IMR-90 (cell line): Measurements from ENCODE around the gene EMP1. TPM values are rescaled to one million over a fixed set of nuclear protein-coding genes. Genes with fewer than 3 reads are reported as not detected.
A peak's percentile ranks its signal among the peaks of the same experiment; 100 is the strongest.

Experiments used
- ATAC-seq: fragments of 200-7000 bp; cut with Tn5 transposase; 2 replicates; pipeline ENCODE4 v1.9.1; 2020; ENCODE audit warnings: low read depth, mild to moderate bottlenecking, moderate library complexity
- BruUV-seq: library from RNA; stranded (reverse); fragments of 400-500 nt; replicated peaks from 2 replicates; lab custom pipeline; 2021; lab: Mats Ljungman, UMichigan
- CTCF ChIA-PET: fragments of 300-600 bp; formaldehyde crosslinking; extraction: SDS; loops from one replicate; lab custom pipeline; 2021; ENCODE audit warnings: antibody characterized with exemption; lab: Yijun Ruan, JAX
- POLR2A ChIA-PET: fragments of 300-600 bp; sonication (Branson Sonifier 250); formaldehyde crosslinking; loops from one replicate; lab custom pipeline; 2022; ENCODE audit warnings: antibody characterized with exemption; ENCODE audit not compliant: unreplicated experiment; lab: Charles Lee
- DNase-seq: peaks from one replicate; pipeline ENCODE4 v3.0.0; 2013
- H2AFZ ChIP-seq: replicated peaks from 2 replicates; pipeline ENCODE3; 2013; ENCODE audit warnings: low read length, mild to moderate bottlenecking; ENCODE audit not compliant: poor library complexity
- H2AK5ac ChIP-seq: 2 replicates; pipeline ENCODE4 v1.6.1; 2013; ENCODE audit warnings: low read depth, low read length, inconsistent platforms
- H2AK9ac ChIP-seq: replicated peaks from 2 replicates; pipeline ENCODE3; 2013; ENCODE audit warnings: mild to moderate bottlenecking, low read depth, low read length, moderate library complexity; ENCODE audit not compliant: poor library complexity
- H2BK120ac ChIP-seq: 2 replicates; pipeline ENCODE4 v1.6.1; 2013; ENCODE audit warnings: low read depth, low read length, inconsistent platforms
- H2BK15ac ChIP-seq: 3 replicates; pipeline ENCODE4 v1.6.1; 2013; ENCODE audit warnings: low read depth, low read length, inconsistent platforms
- H2BK20ac ChIP-seq: 2 replicates; pipeline ENCODE4 v1.6.1; 2013; ENCODE audit warnings: low read depth, mild to moderate bottlenecking, inconsistent platforms, low read length, moderate library complexity
- H2BK5ac ChIP-seq: 2 replicates; pipeline ENCODE4 v1.6.1; 2013; ENCODE audit warnings: mild to moderate bottlenecking, low read depth, low read length, inconsistent platforms; ENCODE audit not compliant: poor library complexity, severe bottlenecking
- H3K14ac ChIP-seq: replicated peaks from 2 replicates; pipeline ENCODE4 v1.6.1; 2013; ENCODE audit warnings: low read depth, low read length, inconsistent platforms
- H3K18ac ChIP-seq: 2 replicates; pipeline ENCODE4 v1.6.1; 2013; ENCODE audit warnings: low read depth, low read length, control low read depth
- H3K23ac ChIP-seq: 2 replicates; pipeline ENCODE4 v1.6.1; 2013; ENCODE audit warnings: low read depth, low read length, inconsistent platforms
- H3K27ac ChIP-seq: 2 replicates; pipeline ENCODE4 v1.5.1; 2013; ENCODE audit warnings: mild to moderate bottlenecking, control low read depth, low read length; ENCODE audit not compliant: insufficient read depth
- H3K27me3 ChIP-seq: 2 replicates; pipeline ENCODE4 v1.6.1; 2013; ENCODE audit warnings: low read length; ENCODE audit not compliant: control insufficient read depth, insufficient read depth
- H3K36me3 ChIP-seq: 2 replicates; pipeline ENCODE4 v1.6.1; 2013; ENCODE audit warnings: low read length, mixed read lengths; ENCODE audit not compliant: control insufficient read depth, insufficient read depth
- H3K4ac ChIP-seq: 2 replicates; pipeline ENCODE4 v1.6.1; 2013; ENCODE audit warnings: low read depth, low read length, inconsistent platforms
- H3K4me1 ChIP-seq: 2 replicates; pipeline ENCODE4 v1.6.1; 2013; ENCODE audit warnings: low read length, mixed read lengths; ENCODE audit not compliant: control insufficient read depth, insufficient read depth
- H3K4me2 ChIP-seq: 2 replicates; pipeline ENCODE4 v1.6.1; 2013; ENCODE audit warnings: low read depth, mild to moderate bottlenecking, control low read depth, low read length, moderate library complexity
- H3K4me3 ChIP-seq: 2 replicates; pipeline ENCODE4 v1.5.1; 2013; ENCODE audit warnings: low read depth, mild to moderate bottlenecking, control low read depth, low read length, moderate library complexity; ENCODE audit not compliant: insufficient read depth
- H3K56ac ChIP-seq: 2 replicates; pipeline ENCODE4 v1.6.1; 2013; ENCODE audit warnings: low read length, inconsistent platforms; ENCODE audit not compliant: insufficient read depth; ENCODE audit errors: extremely low read depth
- H3K79me1 ChIP-seq, 2 experiments: 2 replicates each; pipeline ENCODE4 v1.6.1; 2013; ENCODE audit warnings: low read length in 2 of 2, inconsistent platforms in 1 of 2, low read depth in 1 of 2
- H3K9ac ChIP-seq: 2 replicates; pipeline ENCODE4 v1.6.1; 2013; ENCODE audit warnings: low read depth, low read length, control low read depth
- H3K9me1 ChIP-seq: 2 replicates; pipeline ENCODE4 v1.6.1; 2013; ENCODE audit warnings: low read length, inconsistent platforms; ENCODE audit not compliant: insufficient read depth
- H3K9me3 ChIP-seq: 2 replicates; pipeline ENCODE4 v1.6.1; 2013; ENCODE audit warnings: low read length; ENCODE audit not compliant: control insufficient read depth, insufficient read depth
- H4K20me1 ChIP-seq: 2 replicates; pipeline ENCODE4 v1.6.1; 2013; ENCODE audit warnings: low read length, inconsistent platforms; ENCODE audit not compliant: insufficient read depth
- H4K5ac ChIP-seq: 2 replicates; pipeline ENCODE4 v1.6.1; 2013; ENCODE audit warnings: mild to moderate bottlenecking, low read depth, low read length, control low read depth
- H4K8ac ChIP-seq, 2 experiments: 2 replicates each; pipeline ENCODE4 v1.6.1; 2013; ENCODE audit warnings: low read depth in 2 of 2, low read length in 2 of 2, control low read depth in 1 of 2, inconsistent platforms in 1 of 2
- H4K91ac ChIP-seq: 2 replicates; pipeline ENCODE4 v1.6.1; 2013; ENCODE audit warnings: low read depth, low read length, inconsistent platforms; ENCODE audit not compliant: insufficient read depth
- CHD1 ChIP-seq: IDR thresholded peaks from 2 replicates; pipeline ENCODE4 v1.6.1; 2012; ENCODE audit warnings: low read depth, low read length, improper control_type of control experiment
- ELK1 ChIP-seq: fragments of 150-350 bp; IDR thresholded peaks from 2 replicates; pipeline ENCODE4 v1.6.1; 2016; ENCODE audit warnings: low read depth, mild to moderate bottlenecking, low read length, moderate library complexity, borderline replicate concordance
- FOS ChIP-seq: fragments of 150-350 bp; IDR thresholded peaks from 2 replicates; pipeline ENCODE4 v1.6.1; 2016; ENCODE audit warnings: low read depth, low read length
- MAZ ChIP-seq: IDR thresholded peaks from 2 replicates; pipeline ENCODE4 v1.6.1; 2012; ENCODE audit warnings: low read depth, mild to moderate bottlenecking, low read length, improper control_type of control experiment, moderate library complexity, borderline replicate concordance
- USF2 ChIP-seq: fragments of 150-350 bp; IDR thresholded peaks from 2 replicates; pipeline ENCODE4 v1.6.1; 2017; ENCODE audit warnings: mild to moderate bottlenecking, antibody characterized with exemption, low read length, low read depth
- dilution Hi-C: fragments of 300-500 bp; cut with HindIII; formaldehyde crosslinking; loops from one replicate; pipeline ENCODE4 v1.14.3; 2018; ENCODE audit warnings: low sequenced_read_pairs; ENCODE audit not compliant: unreplicated experiment
- in situ Hi-C: fragments of 300-500 bp; cut with MboI; formaldehyde crosslinking; loops from 3 replicates; pipeline ENCODE4 v1.14.3; 2019; ENCODE audit warnings: low sequenced_read_pairs, inconsistent platforms, mixed read lengths
- intact Hi-C: fragments of 100-400 bp; cut with micrococcal nuclease; formaldehyde crosslinking; loops from 2 replicates; pipeline ENCODE4 v1.10.0; 2022
- polyA plus RNA-seq, 3 experiments: library from polyadenylated mRNA; depleted of rRNA; stranded (reverse); fragments of >200 nt; gene quantifications; 2 replicates each; pipeline ENCODE4 v1.2.3, GENCODE V29; 2012; ENCODE audit warnings: low replicate concordance in 1 of 3
- total RNA-seq: library from RNA; depleted of rRNA; stranded (reverse); fragments of >200 nt; gene quantifications from 2 replicates; pipeline ENCODE4 v1.2.3, GENCODE V29; 2012

The EMP1 gene
- total and polyA plus RNA-seq, 2 of the 4 experiments (the other 2 are of a cell fraction) = 137 to 201 TPM

GRCh38 chr12:13154831-13155230 lies 41.7 kb upstream of the EMP1 start:
- Histone ChIP-seq H3K4ac (no peak overlapping the region), H4K8ac (no peak overlapping the region), H3K9ac (no peak overlapping the region), H3K23ac (no peak overlapping the region), H2AK9ac (no peak overlapping the region), H3K27me3 (no peaks in the 10 kb centered on the region), H3K4me3 (no peak overlapping the region), H2BK120ac (no peak overlapping the region), H3K27ac (no peak overlapping the region), H2AFZ (no peak overlapping the region), H3K56ac (no peak overlapping the region), H3K14ac (no peak overlapping the region), H3K9me1 (no peaks in the 10 kb centered on the region), H2BK5ac (peak overlapping the region; percentile 58), H4K20me1 (no peaks in the 10 kb centered on the region), H2BK20ac (no peak overlapping the region), H4K5ac (no peak overlapping the region), H2BK15ac (no peak overlapping the region; the same call in 2 of the 3 replicates), H2AK5ac (no peak overlapping the region), H3K4me2 (0 out of 2 replicates have a peak overlapping the region, but pooled peaks have one; percentile 75), H3K36me3 (no peaks in the 10 kb centered on the region), H3K18ac (no peak overlapping the region), H3K79me1 (no peaks in the 10 kb centered on the region), H4K91ac (no peak overlapping the region), H3K9me3 (no peaks in the 10 kb centered on the region), H3K4me1 (peaks cover 4% of the 10 kb centered on the region)
- intact Hi-C loops = no loop called here
- dilution Hi-C loops = no loop called here
- BruUV-seq = no TSS peak
- DNase-seq = no peak
- ATAC-seq = no peak
- in situ Hi-C loops = no loop called here
- TF ChIP-seq FOS (no peak), USF2 (no peak), MAZ (no peak), ELK1 (no peak), CHD1 (no peak)
- CTCF ChIA-PET = no interaction called here
- POLR2A ChIA-PET = no interaction called here
